K562 (cell line): Measurements from ENCODE around the gene DCXR. TPM values are rescaled to one million over a fixed set of nuclear protein-coding genes. Genes with fewer than 3 reads are reported as not detected.

Experiments
- ATAC-seq: fragments of 200-7000 bp; cut with Tn5 transposase; 3 replicates; pipeline ENCODE4 v1.9.1; 2020; ENCODE audit warnings: moderate library complexity
- BruUV-seq: library from RNA; stranded (reverse); fragments of 400-500 nt; replicated peaks from 2 replicates; lab custom pipeline; 2021; lab: Mats Ljungman, UMichigan
- CTCF ChIA-PET: fragments of 300-600 bp; formaldehyde crosslinking; extraction: SDS; loops from one replicate; lab custom pipeline; 2021; ENCODE audit warnings: low intra/inter-chr PET ratio; lab: Yijun Ruan, JAX
- POLR2A ChIA-PET: fragments of 300-600, 350-650 bp; sonication (Branson Sonifier 250); formaldehyde crosslinking; extraction: SDS; loops from one replicate; lab custom pipeline; 2021; ENCODE audit warnings: antibody characterized with exemption, inconsistent platforms; lab: Yijun Ruan, JAX
- DNase-seq, 4 experiments: peaks; one replicate each; pipeline versions ENCODE4 v3.0.0 to v3.0.0-alpha.2; 2011 to 2018; ENCODE audit warnings: low spot score in 3 of 4, mixed read lengths in 3 of 4; ENCODE audit errors: extremely low read depth in 1 of 4
- FAIRE-seq: peaks from 2 replicates; lab custom pipeline; 2011; peaks lifted over from hg19 to GRCh38; lab: Jason Lieb, UNC
- H2AFZ ChIP-seq: 2 replicates; pipeline ENCODE4 v1.6.0; 2011; ENCODE audit warnings: low read depth, low read length, control low read depth, inconsistent platforms
- H3K27ac ChIP-seq: fragments of 200-600 bp; 3 replicates; pipeline ENCODE4 v1.8.0; 2011; ENCODE audit warnings: low read depth, mild to moderate bottlenecking, control low read depth, inconsistent platforms, low read length, moderate library complexity, mixed read lengths; ENCODE audit errors: extremely low read depth
- H3K27me3 ChIP-seq, 2 experiments: fragments of 300-600 bp in 1 of 2; 2 replicates in 1 of 2; 3 replicates in 1 of 2; pipeline versions ENCODE4 v1.6.0 to v1.8.0; 2011; ENCODE audit warnings: inconsistent platforms in 2 of 2, low read length in 2 of 2, mild to moderate bottlenecking in 1 of 2, mixed read lengths in 1 of 2, moderate library complexity in 1 of 2; ENCODE audit not compliant: control insufficient read depth in 2 of 2, insufficient read depth in 2 of 2
- H3K36me3 ChIP-seq: fragments of 300-600 bp; 3 replicates; pipeline ENCODE4 v1.8.0; 2011; ENCODE audit warnings: mild to moderate bottlenecking, low read length, inconsistent platforms; ENCODE audit not compliant: control insufficient read depth, insufficient read depth
- H3K4me1 ChIP-seq, 2 experiments: fragments of 200-600 bp in 1 of 2; replicated peaks in 1 of 2; 2 replicates in 1 of 2; 3 replicates in 1 of 2; pipeline versions ENCODE4 v1.5.1 to v1.8.0; 2011; ENCODE audit warnings: inconsistent platforms in 2 of 2, low read length in 2 of 2, mild to moderate bottlenecking in 1 of 2, mixed read lengths in 1 of 2, moderate library complexity in 1 of 2; ENCODE audit not compliant: control insufficient read depth in 2 of 2, insufficient read depth in 2 of 2
- H3K4me2 ChIP-seq: 2 replicates; pipeline ENCODE4 v1.6.1; 2011; ENCODE audit warnings: low read length, control low read depth, inconsistent platforms, mixed read lengths; ENCODE audit not compliant: insufficient read depth
- H3K4me3 ChIP-seq: fragments of 200-600 bp; sonication (generic), shearing (Covaris generic); 2 replicates; pipeline ENCODE4 v1.5.1; 2016; ENCODE audit warnings: control low read depth, inconsistent platforms
- H3K79me2 ChIP-seq: fragments of 200-600 bp; 3 replicates; pipeline ENCODE4 v1.8.0; 2011; ENCODE audit warnings: low read length, inconsistent platforms; ENCODE audit not compliant: control insufficient read depth, insufficient read depth
- H3K9ac ChIP-seq, 2 experiments: 2 replicates each; pipeline versions ENCODE4 v1.6.0 to v1.6.1; 2011; ENCODE audit warnings: low read depth in 2 of 2, low read length in 2 of 2, control low read depth in 1 of 2, inconsistent platforms in 1 of 2, mild to moderate bottlenecking in 1 of 2, mixed read lengths in 1 of 2; ENCODE audit not compliant: insufficient read depth in 1 of 2
- H3K9me1 ChIP-seq: one replicate; pipeline ENCODE4 v1.6.0; 2011; ENCODE audit warnings: inconsistent platforms, mild to moderate bottlenecking, low read length, moderate library complexity; ENCODE audit not compliant: control insufficient read depth, insufficient read depth
- H3K9me3 ChIP-seq: replicated peaks from 2 replicates; pipeline ENCODE4 v1.5.1; 2011; ENCODE audit warnings: low read depth, low read length, inconsistent platforms; ENCODE audit not compliant: control insufficient read depth, insufficient read depth
- H4K20me1 ChIP-seq: replicated peaks from 2 replicates; pipeline ENCODE4 v1.6.1; 2011; ENCODE audit warnings: low read length, inconsistent platforms, mixed read lengths; ENCODE audit not compliant: control insufficient read depth, insufficient read depth
- POLR2G ChIP-seq: fragments of 200-400 bp; formaldehyde crosslinking; IDR thresholded peaks from 2 replicates; pipeline ENCODE4 v1.6.1; 2017; ENCODE audit warnings: low read depth, mild to moderate bottlenecking, antibody characterized with exemption, low read length, moderate library complexity
- SUPT5H ChIP-seq: fragments of 450-650 bp; IDR thresholded peaks from 2 replicates; pipeline ENCODE4 v1.6.1; 2016
- TAF1 ChIP-seq: IDR thresholded peaks from 2 replicates; pipeline ENCODE4 v1.6.1; 2011; ENCODE audit warnings: mild to moderate bottlenecking, low read length, moderate library complexity; ENCODE audit not compliant: insufficient read depth, control insufficient read depth, severe bottlenecking; ENCODE audit errors: extremely low read depth
- WGBS: fragments of 100-300 bp; shearing (Covaris generic); methylation state at CpG from one replicate; pipeline ENCODE4 v1.1.6; 2016; ENCODE audit warnings: low coverage, mixed read lengths; ENCODE audit not compliant: insufficient coverage; ENCODE audit errors: missing lambda C conversion rate; 5-methylcytosine and 5-hydroxymethylcytosine counted together
- in situ Hi-C: fragments of 300-500 bp; cut with MboI; formaldehyde crosslinking; loops from 4 replicates; pipeline ENCODE4 v1.15.0; 2018; ENCODE audit warnings: inconsistent platforms, mixed read lengths
- intact Hi-C: fragments of 100-400 bp; cut with micrococcal nuclease; formaldehyde crosslinking; loops from 2 replicates; pipeline ENCODE4 v1.14.2; 2022
- polyA plus RNA-seq, 8 experiments: library from polyadenylated mRNA; depleted of rRNA in 4 of 8; stranded (reverse) in 5 of 8; unstranded in 3 of 8; fragments of >200 nt; fragmentation: Nextera tagmentation in 2 of 8; fragmentation: Illumina TruSeq in 1 of 8; extraction: Ambion mirVana in 2 of 8; extraction: Trizol in 1 of 8; gene quantifications; 2 replicates each; pipeline versions ENCODE4 v1.2.1 to v1.2.3, GENCODE V29; 2011 to 2014; ENCODE audit warnings: inconsistent platforms in 1 of 8, missing spikeins in 1 of 8
- total RNA-seq, 7 experiments: library from RNA; depleted of rRNA in 6 of 7; stranded (reverse); fragments of >200 nt in 6 of 7; fragmentation: Illumina TruSeq in 2 of 7; extraction: Trizol in 2 of 7; gene quantifications; 2 replicates each; pipeline versions ENCODE4 v1.2.1 to v1.2.3, GENCODE V29; 2011 to 2021; ENCODE audit warnings: low replicate concordance in 1 of 7

The DCXR gene
- total and polyA plus RNA-seq, 9 of the 15 experiments (the other 6 are each of a cell fraction or from before 2014, with no cell fraction given) = 21.3 to 274 (median 156) TPM

DNA sequence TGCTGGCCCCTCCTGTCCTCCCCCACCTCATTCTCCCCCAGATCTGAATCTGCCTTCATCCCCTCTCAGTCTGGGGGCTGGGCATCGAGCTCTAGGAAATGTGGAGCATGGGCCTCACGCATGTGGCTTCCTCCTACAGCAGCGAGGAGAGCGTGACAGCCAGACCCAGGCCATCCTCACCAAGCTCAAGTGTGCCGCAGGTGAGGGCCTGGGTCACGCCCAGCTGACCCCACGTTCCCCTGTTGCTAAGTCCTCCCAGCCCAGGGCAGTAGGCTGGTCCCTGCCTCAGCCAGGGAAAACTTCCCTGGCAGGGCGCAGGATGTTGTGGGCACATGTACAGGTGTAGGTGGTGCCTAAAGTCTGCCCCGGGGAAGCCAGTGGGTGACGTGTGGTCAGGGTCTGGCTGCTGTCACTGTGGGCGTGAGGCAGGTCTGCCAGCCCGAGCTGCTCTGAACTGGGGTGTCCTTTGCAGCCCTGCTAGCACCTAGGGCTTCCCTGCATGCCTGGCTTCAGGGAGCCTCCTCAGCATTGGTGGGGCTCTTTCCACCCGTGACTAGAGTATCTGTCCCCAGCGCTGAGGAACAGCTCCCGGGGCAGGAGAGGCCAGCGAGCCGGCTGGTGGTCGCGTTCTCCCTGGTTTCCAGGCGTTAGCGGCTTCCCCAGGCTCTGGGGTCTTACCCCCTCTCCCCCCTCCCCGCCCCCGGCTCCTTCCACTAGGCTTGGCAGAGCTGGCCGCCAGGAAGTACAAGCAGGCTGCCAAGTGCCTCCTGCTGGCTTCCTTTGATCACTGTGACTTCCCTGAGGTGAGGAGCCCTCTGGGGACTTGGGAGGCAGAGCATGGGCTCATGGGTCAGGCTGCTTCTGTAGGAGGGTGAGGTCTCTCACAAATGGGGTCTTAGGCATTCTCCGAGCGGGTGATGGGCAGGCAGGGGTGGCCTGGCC lies 17.8 kb upstream of the DCXR start:
- POLR2A ChIA-PET = interaction anchor here (0.7 to 1.7 kb wide), 3 partner anchors 12 to 27 kb away, joined by 3 to 9 read pairs (median 6); no protein-coding TSS in a partner anchor
- Histone ChIP-seq H3K9me1 (no peaks in the 10 kb centered on the region), H3K27me3 (no peaks in the 10 kb centered on the region), H3K9ac (peak overlapping the region in 1 of 2 experiments; percentile 68; a peak in 2 of 4 replicates), H4K20me1 (peaks cover 11% of the 10 kb centered on the region), H3K4me3 (no peak overlapping the region), H3K9me3 (no peaks in the 10 kb centered on the region), H3K4me2 (no peak overlapping the region), H2AFZ (no peak overlapping the region), H3K36me3 (peaks cover 78% of the 10 kb centered on the region; the same call in 2 of the 3 replicates), H3K79me2 (peaks cover 27% of the 10 kb centered on the region), H3K4me1 (peaks cover 6 to 87% of the 10 kb centered on the region in 2 experiments; a peak in 3 of 5 replicates), H3K27ac (no peak overlapping the region)
- peak; percentile 53; the same call in 1 of the 2 replicates for TF ChIP-seq POLR2G
- TF ChIP-seq SUPT5H = 0 out of 2 replicates have a peak, but pooled peaks have one; percentile 23
- no peak for TF ChIP-seq TAF1
- FAIRE-seq (no peak), DNase-seq (no peak), ATAC-seq (no peak)
- intact Hi-C loops = no loop called here
- in situ Hi-C loops = no loop called here
- 95% methylated on average over 13 of the region's 26 CpGs for WGBS
- no TSS peak for BruUV-seq
- CTCF ChIA-PET = no interaction called here
